GM18861 (cell line): ENCODE measurements around the gene CFAP157.

Source experiments
- ATAC-seq: cut with Tn5 transposase; IDR thresholded peaks from one replicate; pipeline ENCODE4 v1.9.1; 2021; ENCODE audit not compliant: unreplicated experiment

CFAP157 gene

DNA sequence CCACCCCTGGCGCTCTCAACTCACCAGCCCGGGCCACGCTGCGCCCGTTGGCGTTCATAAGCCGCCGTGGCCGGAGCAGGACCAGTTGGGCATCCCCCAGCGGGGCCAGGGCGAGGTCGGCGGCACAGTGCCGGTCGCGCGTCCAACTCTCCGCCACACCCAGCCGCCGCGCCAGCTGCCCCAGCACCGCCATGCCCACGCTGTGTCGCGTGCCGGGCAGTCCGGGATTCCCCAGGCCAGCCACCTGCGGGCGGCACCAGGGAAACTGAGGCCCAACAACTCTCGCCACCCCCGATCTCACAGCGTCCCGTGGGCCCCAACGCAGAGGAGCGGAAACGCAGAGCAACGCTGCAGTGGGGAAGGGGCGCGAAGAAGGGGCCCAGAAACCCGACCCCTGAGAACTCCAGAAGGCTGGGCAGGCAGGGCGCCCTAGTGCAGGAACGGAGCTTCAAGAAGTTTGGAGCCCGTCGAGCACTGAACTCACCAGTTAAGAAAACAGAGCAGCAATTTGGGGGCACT lies 8.2 kb downstream of the CFAP157 start:
- no peak for ATAC-seq

- peak; percentile 85 for ATAC-seq
These were observed 8.9 kb downstream of the CFAP157 start, which contains the start of the genes PTRH1 and TTC16 for GRCh38 chr9:127715470-127716337. PTRH1 (minus strand) TSS chr9:127715663; CDS start chr9:127715639, 24 bp downstream. TTC16 (plus strand) TSS chr9:127716079; CDS start chr9:127716146, 67 bp downstream.

- ATAC-seq: no peak
These were observed 9.6 kb downstream of the CFAP157 start for GRCh38 chr9:127716412-127716811.

- no peak for ATAC-seq
These were observed 11.0 kb downstream of the CFAP157 start for GRCh38 chr9:127717766-127718165.

GRCh38 chr9:127720031-127720864 lies 13.5 kb downstream of the CFAP157 start:
- no peak for ATAC-seq

- no peak for ATAC-seq
These were observed 14.1 kb downstream of the CFAP157 start for GRCh38 chr9:127720865-127721227.

DNA sequence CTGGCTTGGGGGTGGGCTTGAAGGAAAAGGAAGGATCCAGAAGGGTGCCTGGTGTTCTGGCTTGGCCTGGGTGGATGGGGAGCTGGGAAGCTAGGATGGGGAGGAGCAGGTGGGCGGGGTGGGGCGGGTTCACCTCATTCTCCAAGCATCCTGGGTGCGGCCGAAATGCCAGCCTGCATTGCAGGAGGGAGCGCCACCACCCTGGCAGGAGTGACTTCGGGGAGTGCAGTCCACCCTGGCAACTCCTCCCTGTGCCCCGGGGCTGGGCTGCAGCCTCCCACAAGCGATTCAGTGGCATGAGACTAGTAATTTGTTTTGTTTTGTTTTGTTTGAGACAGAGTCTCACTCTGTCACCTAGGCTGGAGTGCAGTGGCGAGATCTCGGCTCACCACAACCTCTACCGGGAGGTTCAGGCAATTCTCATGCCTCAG lies 14.6 kb downstream of the CFAP157 start:
- ATAC-seq: no peak

- no peak for ATAC-seq
These were observed 15.4 kb downstream of the CFAP157 start for GRCh38 chr9:127722055-127722745.

GRCh38 chr9:127723013-127723412 lies 16.2 kb downstream of the CFAP157 start:
- no peak for ATAC-seq

DNA sequence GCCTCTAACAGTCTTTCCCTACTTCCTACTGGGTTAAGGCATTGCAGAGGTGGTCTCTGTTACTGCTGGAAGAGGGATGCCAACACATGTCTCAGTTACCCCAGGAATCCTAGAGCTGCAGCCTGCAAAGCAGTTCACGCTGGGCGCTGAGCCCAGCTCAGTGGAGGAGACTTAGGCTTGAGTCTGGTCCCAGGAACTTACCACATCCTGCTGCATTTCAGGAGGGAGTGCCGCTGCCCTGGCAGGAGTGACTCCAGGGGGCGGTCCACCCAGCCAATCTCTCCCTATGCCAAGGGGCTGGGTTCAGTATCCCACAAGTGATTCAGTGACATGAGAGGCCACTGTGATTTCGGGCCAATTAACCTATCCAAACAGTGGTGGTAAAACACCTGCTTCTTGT lies 16.7 kb downstream of the CFAP157 start:
- no peak for ATAC-seq

DNA sequence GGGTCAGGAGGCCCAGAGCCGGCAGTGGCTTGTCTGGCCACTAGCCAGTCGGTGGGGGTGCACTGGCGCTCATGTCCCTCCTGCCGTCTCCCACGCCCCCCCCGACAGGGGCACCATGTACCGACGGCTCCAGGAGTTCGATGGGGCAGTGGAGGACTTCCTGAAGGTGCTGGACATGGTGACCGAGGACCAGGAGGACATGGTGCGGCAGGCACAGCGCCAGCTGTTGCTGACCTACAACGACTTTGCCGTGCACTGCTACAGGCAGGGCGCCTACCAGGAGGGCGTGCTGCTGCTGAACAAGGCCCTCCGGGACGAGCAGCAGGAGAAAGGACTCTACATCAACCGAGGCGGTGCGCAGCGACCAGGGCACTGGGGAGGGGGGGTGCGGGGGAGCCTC lies 17.2 kb downstream of the CFAP157 start:
- no peak for ATAC-seq

DNA sequence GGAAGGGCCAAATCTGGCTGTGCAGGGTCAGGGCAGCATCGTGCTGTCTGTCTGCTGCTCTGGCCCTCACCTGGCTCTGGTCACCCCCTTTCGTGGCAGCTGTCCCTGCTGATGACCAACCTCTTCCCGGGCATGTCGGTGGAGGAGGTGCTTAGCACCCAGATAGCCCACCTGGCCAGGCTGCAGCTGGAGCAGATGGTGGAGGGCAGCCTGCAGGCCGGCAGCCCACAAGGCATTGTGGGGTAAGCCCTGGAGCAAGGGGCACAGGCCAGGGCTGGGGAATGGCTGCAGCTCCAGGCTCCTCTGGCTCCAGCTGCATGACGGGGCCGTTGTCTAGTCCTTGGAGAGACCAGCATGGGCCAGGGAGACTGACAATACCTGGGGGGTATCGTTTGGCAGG lies 20.1 kb downstream of the CFAP157 start:
- ATAC-seq: no peak

- ATAC-seq: no peak
These were observed 22.0 kb downstream of the CFAP157 start for GRCh38 chr9:127728808-127729207.

- no peak for ATAC-seq
These were observed 22.9 kb downstream of the CFAP157 start for GRCh38 chr9:127729522-127730256.

GRCh38 chr9:127730262-127730661 lies 23.5 kb downstream of the CFAP157 start:
- ATAC-seq: no peak

DNA sequence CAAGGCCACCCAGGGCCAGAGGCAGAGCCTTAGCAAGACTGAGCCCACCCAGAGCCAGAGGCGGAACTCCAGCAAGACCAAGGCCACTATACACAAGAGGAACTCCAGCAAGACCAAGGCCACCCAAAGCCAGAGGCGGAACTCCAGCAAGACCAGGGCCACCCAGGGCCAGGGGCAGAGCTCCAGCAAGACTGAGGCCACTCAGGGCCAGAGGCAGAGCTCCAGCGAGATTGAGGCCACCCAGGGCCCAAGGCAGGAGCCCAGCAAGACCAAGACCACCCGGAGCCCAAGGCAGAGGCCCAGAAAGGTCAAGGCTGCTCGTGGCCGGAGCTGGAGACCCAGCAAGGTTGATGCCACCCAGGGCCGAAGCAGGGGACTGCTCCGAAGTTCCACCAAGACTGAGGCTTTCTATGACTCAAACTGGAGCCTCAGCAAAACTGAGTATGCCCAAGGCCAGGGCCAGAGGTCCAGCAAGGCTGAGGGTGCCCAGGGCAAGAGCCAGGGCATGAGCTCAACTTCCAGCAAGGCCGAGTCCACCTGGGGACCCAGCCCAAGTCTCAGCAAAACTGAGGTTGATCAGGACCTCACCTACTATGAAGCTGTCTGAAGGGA lies 24.1 kb downstream of the CFAP157 start:
- ATAC-seq: no peak

GRCh38 chr9:127731938-127732337 lies 25.1 kb downstream of the CFAP157 start:
- no peak for ATAC-seq

DNA sequence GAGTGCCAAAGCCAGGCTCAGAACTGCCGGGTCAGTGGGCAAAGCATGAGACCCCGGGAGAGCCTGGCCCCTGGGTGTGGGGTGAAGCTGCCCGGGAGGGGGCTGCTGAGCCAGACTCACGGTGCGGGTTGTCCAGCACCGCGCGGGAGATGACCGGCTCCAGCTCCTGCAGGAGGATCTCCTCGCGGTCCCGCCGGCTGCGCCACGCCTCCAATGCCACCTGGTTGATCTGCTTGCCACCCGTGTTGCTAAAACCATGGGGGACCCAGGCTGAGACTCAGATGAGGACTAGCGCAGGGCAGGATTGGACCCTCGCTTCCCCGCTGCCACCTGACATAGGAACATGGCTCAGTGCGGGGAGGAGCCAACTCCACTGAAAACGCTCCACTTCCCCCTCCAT lies 25.7 kb downstream of the CFAP157 start:
- ATAC-seq: no peak

- no peak for ATAC-seq
These were observed 26.8 kb downstream of the CFAP157 start for GRCh38 chr9:127733614-127734013.

GRCh38 chr9:127734247-127734746 lies 27.5 kb downstream of the CFAP157 start:
- no peak for ATAC-seq
